ENCODE results near the gene CA5A. TPM values are rescaled to one million over a fixed set of nuclear protein-coding genes. Genes with fewer than 3 reads are reported as not detected.
A peak's percentile ranks its signal among the peaks of the same experiment; 100 is the strongest.

The CA5A gene
- total and polyA plus RNA-seq, 2 of the 4 experiments (the other 2 are of a cell fraction): not detected

GRCh38 chr16:87854053-87854906 is 82.0 kb downstream of the CA5A start:
- H3K4me2 ChIP-seq (ENCODE audit: low read depth, low read length): no peak overlapping the region
- DNase-seq (no peak), ATAC-seq (ENCODE audit: low read depth) (no peak)
- no peak overlapping the region for H2BK20ac ChIP-seq (ENCODE audit: low read depth, low read length)
- H2AK9ac ChIP-seq (replicated peaks; ENCODE audit: low read depth, low read length, poor library complexity): no peak overlapping the region
- no peak for TF ChIP-seq MAFK (IDR thresholded peaks at IDR 0.05; ENCODE audit: low read depth, low read length)
- TF ChIP-seq USF2 (IDR thresholded peaks at IDR 0.05; ENCODE audit: low read depth, low read length): 0 out of 2 replicates have a peak, but pooled peaks have one; percentile 46
- intact Hi-C loops (cut with micrococcal nuclease): loop anchor here (5.0 kb wide), 1 partner anchor 77 kb away; no protein-coding TSS in a partner anchor
- H3K56ac ChIP-seq (ENCODE audit: extremely low read depth, insufficient read depth, low read length): no peak overlapping the region
- WGBS, 2 experiments (ENCODE audit: extremely low coverage in 2 of 2, insufficient read length in 1 of 2): 98% methylated on average over 6 of the region's 21 CpGs; no CpG with 5 or more reads in 1 of the 2 experiments
- peak overlapping the region in 1 of 2 experiments; percentile 11; a peak in 1 of 4 replicates for H4K8ac ChIP-seq (ENCODE audit: low read depth in 2 of 2, low read length in 2 of 2)
- ChIA-PET POLR2A (ENCODE audit: unreplicated experiment) (no interaction called here), CTCF (no interaction called here)
- peak overlapping the region; percentile 34; the same call in 1 of the 2 replicates for H3K9ac ChIP-seq (ENCODE audit: low read depth, low read length)
- peak overlapping the region; percentile 50; the same call in 1 of the 3 replicates for H2BK15ac ChIP-seq (ENCODE audit: low read depth, low read length)
- peak overlapping the region; percentile 21; the same call in 1 of the 2 replicates for H2BK120ac ChIP-seq (ENCODE audit: low read depth, low read length)
- dilution Hi-C loops (cut with HindIII; ENCODE audit: low sequenced_read_pairs, unreplicated experiment): no loop called here
- no peak overlapping the region for H2AFZ ChIP-seq (replicated peaks; ENCODE audit: low read length, poor library complexity)
- H3K14ac ChIP-seq (replicated peaks; ENCODE audit: low read depth, low read length): no peak overlapping the region
- H2BK5ac ChIP-seq (ENCODE audit: low read depth, low read length, poor library complexity, severe bottlenecking): peak overlapping the region; percentile 12
- in situ Hi-C loops (cut with MboI; ENCODE audit: low sequenced_read_pairs): no loop called here
- H3K4me1 ChIP-seq (ENCODE audit: control insufficient read depth, insufficient read depth, low read length): peaks cover 22% of the 10 kb centered on the region
- H4K91ac ChIP-seq (ENCODE audit: insufficient read depth, low read depth, low read length): peak overlapping the region; percentile 21; the same call in 1 of the 2 replicates
- H3K9me1 ChIP-seq (ENCODE audit: insufficient read depth, low read length): peaks cover 13% of the 10 kb centered on the region
- no peaks in the 10 kb centered on the region for H3K9me3 ChIP-seq (ENCODE audit: control insufficient read depth, insufficient read depth, low read length)
- no peaks in the 10 kb centered on the region for H3K27me3 ChIP-seq (ENCODE audit: control insufficient read depth, insufficient read depth, low read length)
- H4K20me1 ChIP-seq (ENCODE audit: insufficient read depth, low read length): peaks cover 68% of the 10 kb centered on the region
- BruUV-seq (replicated peaks): no TSS peak
- H3K79me1 ChIP-seq (ENCODE audit: low read depth in 1 of 2, low read length in 2 of 2): peaks cover 31 to 81% of the 10 kb centered on the region in 2 experiments; a peak in 3 of 4 replicates
- H3K23ac ChIP-seq (ENCODE audit: low read depth, low read length): no peak overlapping the region
- H3K27ac ChIP-seq (ENCODE audit: insufficient read depth, low read length): peak overlapping the region; percentile 93
- peak overlapping the region; percentile 43; the same call in 1 of the 2 replicates for H4K5ac ChIP-seq (ENCODE audit: low read depth, low read length)
- no peak overlapping the region for H3K4me3 ChIP-seq (ENCODE audit: insufficient read depth, low read depth, low read length)
- H3K18ac ChIP-seq (ENCODE audit: low read depth, low read length): no peak overlapping the region; the same call in 1 of the 2 replicates
- peak overlapping the region; percentile 74 for H2AK5ac ChIP-seq (ENCODE audit: low read depth, low read length)
- H3K4ac ChIP-seq (ENCODE audit: low read depth, low read length): peak overlapping the region; percentile 47
- peaks cover 26% of the 10 kb centered on the region for H3K36me3 ChIP-seq (ENCODE audit: control insufficient read depth, insufficient read depth, low read length)

Data from IMR-90 (cell line).